Skeletal muscle cell (primary cell): Measurements from ENCODE around the gene TP53BP1.

Source experiments
- DNase-seq: peaks from one replicate; pipeline ENCODE4 v3.0.0-alpha.2; 2010; ENCODE audit warnings: low read depth
- H3K4me3 ChIP-seq: 2 replicates; pipeline ENCODE4 v1.5.1; 2011; ENCODE audit warnings: low read depth, mild to moderate bottlenecking, control low read depth, low read length, moderate library complexity

TP53BP1 gene

DNA sequence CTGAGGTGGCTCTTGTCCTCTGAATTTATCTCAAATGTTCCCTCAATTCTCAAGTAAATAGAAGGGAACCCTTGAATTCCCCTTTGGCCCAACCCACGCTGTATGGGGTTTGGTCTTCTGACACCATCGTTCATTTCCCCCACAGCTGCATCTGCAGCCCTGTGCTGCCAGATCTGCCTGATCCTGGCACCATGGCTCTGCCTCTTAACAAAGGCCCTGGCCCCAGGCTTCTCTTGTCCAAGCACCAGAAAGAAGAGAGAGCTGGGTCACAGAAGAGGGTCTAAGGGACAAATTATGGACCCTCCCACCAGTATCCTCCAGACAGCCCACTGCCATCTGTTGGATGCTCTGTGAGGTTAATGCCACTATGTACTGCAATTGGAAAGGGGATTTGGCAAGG lies 26.2 kb upstream of the TP53BP1 start:
- peak overlapping the region; percentile 62 for H3K4me3 ChIP-seq
- no peak for DNase-seq

DNA sequence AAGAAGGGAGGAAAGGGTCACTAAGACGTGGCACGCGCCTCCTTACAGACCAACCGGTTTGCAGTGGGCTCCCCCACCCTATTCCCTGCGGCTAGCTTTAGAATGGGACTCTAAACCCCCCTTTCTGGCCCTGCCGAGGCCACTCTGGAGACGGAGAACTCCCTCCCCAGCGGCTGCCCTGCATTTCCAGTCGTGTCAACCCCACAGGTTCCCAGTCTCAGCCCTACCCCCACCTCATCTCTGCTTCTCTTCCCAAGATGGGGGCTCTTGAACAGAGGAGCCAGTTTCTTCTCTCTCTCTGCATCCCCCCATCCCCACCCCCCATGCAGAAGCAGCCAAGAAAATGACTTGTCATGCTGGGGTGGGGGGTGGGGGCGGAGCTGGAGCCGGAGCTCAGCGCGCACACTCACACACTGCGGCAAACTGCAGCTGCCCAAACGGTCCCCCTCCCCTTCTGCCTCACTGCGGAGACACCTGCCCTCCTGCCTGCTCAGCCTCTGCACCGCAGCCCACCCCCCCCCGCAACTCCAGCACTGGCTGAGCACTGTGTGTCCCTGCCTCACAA lies 25.3 kb upstream of the TP53BP1 start:
- DNase-seq, result peak; percentile 34
- peak overlapping the region; percentile 62 for H3K4me3 ChIP-seq

DNA sequence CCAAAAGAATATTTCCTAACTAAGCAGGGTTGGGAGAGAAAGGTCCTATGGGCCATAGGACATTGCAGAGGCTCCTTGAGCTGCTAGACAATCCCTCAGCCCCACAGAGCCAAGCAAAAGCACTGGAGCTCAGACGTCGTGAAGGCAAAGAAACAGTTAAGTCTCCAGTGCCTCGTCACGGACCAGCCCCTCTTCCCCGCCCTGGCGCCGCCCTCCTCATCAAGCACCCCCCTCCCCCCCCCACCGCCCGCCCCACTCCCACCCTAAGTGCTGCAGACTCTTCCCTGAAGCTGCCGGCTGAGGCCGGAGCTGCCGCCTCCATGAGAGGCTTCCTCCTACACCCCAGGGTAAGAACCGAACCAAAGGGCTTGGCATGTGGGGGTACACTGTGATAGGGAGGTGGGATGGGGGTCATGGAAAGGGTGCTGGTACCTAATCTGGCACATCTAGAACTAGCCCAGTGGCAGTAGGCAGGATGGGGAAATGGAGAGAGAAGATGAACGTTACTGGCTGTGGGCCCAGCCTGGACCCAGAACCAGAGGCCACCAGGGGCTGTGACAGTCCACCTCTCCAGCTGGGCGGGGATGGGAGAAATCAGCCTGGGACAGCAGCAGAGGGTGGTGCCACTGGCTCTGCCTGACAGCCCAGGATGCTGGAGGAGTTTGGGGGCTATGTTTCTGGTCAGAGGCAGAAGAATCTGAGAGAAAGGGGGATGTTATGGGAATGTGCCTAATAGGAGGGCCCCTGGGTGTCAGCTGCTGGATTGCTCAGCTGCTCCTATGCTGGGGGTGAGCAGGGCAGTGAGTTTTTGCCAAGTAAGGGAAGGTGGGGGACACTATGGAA lies 24.6 kb upstream of the TP53BP1 start, which contains the start of gene MAP1A:
Gene MAP1A, plus strand, starts transcription at position 255 of the 843 bp plus-strand sequence. CDS start 3,866 bp downstream, outside the sequence.
- peak; percentile 34 for DNase-seq
- H3K4me3 ChIP-seq, result peak within 1 kb of the TSS; percentile 62

DNA sequence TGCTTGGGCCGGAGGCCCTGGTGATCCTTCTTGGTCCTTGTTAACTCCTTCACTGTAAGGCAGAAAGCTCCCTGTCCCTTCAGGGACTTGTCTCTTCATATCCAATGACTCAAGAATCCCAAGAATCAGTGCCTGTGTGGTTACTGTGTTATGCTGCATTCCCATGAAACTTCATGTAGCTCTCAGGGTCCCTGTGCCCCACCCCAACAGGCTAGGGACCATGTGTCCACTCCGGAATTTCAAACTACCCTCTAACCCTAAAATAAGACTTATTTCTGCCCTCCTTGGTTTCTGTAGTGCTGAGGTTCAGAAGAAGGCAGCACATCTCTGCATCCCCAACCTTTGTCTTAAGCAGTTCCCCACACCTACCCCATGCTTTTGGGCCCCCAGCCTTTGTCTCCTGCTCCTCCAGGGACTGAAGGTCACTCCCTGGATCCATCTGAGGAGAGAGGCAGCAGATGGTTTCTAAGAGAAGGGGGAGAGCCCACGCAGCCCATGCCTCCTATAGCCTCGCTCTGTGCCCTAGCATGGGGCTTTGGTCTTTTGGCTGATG lies 23.9 kb upstream of the TP53BP1 start:
- H3K4me3 ChIP-seq, result peak overlapping the region; percentile 62

DNA sequence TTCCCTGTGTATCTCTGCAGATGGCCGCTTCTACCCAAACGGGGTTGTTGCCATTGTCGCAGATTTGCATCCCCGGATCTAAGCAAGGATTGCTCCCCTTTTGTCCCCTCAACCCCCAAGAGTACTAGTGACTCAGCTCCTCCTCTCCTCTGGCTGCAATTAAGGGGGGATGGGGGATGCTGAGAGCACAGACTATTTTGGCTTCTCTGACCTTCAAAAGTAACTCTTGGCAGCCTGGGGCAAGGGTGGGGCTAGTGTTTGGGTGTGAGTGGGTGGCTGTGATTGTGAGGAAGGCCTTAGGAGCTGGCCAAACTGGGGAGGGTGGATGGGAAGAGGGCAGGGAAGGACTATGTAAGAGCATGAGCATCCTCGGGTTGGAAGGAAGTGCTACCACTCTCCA lies 23.2 kb upstream of the TP53BP1 start:
- no peak for DNase-seq
- H3K4me3 ChIP-seq, result peak overlapping the region; percentile 62

More for the DNA sequence above, 23.9 kb upstream of the TP53BP1 start:
- DNase-seq, result peak; percentile 39

DNA sequence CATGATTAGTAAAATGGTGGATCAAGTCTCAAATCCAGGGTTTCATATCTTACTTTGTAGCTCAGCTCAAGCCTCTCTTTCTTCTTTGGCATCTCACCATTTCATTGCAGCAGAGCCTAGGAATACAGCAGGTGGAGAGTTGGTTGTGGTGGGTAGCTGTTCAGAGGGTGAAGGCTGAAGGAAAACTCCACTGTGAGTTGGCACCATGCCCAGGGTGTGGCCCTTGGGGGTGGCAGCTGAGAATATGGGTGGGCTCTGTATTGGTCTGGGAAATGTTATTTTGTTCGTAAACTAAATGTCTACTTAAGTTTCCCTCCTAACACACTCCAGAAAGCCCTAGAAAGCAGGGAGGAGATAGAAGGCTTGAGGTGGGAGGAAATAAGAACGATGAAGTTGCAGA lies 22.8 kb upstream of the TP53BP1 start:
- no peak overlapping the region for H3K4me3 ChIP-seq
- DNase-seq, result no peak

DNA sequence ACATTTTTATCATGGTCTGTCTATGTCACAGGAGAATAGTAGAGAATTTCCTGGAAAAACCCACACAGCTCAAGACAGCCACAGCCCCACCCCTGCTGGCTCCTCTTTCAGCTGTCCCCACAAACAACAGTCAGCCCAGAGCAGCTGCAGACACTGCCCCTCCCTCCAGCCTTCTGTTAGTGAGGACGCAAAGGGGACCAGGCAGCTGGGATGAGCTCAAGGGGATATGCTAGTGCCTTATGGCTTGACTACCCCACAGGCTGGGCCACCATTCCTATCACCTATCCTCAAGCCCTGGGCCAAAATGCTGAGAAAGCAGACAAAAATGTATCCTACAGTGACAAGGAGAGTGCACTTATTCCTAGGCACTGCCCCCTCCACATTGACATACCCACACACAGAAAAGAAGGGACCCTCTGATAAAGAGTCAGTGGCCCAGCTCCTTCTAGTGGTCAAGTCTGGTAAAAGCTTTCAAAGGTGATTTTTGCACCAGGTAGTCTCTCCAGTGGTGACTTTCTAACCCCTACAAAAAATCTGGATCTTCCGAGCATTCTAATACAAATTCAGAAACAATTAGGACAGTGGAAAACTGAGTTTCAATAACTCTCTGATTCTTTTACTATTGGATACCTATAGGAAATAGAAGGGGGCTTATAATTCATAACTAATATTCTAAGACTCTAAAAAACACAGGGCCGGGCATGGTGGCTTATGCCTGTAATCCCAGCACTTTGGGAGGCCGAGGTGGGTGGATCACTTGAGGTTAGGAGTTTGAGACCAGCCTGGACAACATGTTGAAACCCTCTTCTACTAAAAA lies 21.5 kb upstream of the TP53BP1 start:
- H3K4me3 ChIP-seq, result no peak overlapping the region
- DNase-seq, result peak; percentile 38

DNA sequence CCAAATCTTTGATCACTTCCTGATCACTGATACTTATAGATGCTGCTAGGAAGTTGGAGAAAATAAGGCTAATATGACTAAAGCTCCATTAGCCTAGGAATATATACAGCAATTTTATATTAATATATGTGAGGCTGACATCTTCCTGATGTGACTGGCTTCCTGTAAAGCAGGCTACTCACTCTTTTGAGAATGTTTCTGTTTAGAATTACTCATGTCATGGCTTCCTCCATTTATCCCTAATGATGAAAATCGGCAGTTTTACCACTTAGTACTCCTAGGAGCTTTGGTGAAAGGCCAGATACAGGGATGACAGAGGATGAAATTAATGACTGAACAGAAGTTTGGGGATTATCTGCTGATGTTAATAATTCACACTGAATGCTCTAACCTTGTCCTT lies 20.6 kb upstream of the TP53BP1 start:
- DNase-seq, result no peak
- H3K4me3 ChIP-seq, result no peak overlapping the region

DNA sequence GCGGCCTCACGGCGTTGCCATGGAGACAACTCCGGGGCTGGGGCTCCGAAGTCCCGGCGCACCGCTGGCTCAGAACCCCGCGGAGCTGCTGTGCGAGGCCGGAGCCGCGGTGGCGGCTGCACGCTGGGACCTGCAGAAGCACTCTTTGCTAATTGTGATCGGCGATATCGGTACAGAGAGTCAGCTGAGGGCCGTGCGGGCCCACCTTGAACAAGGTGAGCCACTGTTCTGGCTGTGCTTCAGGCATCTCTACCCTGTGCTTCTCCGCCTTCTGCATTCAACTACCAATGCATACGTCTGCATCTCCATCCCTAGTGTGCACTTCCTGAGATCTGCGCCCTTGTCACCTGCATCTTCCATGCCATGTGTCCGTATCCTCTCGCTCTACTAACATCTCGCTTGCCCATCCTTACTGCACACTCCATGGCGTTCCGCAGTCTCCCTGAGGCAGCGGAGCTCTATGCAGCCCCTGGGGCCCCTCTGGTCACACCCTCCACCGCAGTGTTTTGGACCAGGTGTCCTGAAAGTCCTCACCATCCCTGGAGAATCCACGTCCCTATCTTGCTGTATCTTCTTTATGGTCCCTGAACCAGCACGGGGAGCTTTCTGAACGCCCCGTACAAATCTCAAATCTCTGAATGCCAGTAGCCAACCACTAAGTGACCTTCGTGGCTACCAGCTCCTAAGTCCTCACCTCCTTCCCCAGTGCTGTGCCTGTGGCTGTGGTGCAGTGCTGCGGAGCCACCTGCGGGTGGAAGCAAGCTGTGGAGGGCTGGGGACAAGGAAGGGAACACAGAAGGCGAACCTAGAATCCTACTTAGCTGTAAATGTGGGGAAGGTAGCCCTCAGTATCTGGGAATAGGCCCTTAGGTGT lies 18.3 kb upstream of the TP53BP1 start:
- DNase-seq, result no peak
- peak overlapping the region; percentile 60 for H3K4me3 ChIP-seq

DNA sequence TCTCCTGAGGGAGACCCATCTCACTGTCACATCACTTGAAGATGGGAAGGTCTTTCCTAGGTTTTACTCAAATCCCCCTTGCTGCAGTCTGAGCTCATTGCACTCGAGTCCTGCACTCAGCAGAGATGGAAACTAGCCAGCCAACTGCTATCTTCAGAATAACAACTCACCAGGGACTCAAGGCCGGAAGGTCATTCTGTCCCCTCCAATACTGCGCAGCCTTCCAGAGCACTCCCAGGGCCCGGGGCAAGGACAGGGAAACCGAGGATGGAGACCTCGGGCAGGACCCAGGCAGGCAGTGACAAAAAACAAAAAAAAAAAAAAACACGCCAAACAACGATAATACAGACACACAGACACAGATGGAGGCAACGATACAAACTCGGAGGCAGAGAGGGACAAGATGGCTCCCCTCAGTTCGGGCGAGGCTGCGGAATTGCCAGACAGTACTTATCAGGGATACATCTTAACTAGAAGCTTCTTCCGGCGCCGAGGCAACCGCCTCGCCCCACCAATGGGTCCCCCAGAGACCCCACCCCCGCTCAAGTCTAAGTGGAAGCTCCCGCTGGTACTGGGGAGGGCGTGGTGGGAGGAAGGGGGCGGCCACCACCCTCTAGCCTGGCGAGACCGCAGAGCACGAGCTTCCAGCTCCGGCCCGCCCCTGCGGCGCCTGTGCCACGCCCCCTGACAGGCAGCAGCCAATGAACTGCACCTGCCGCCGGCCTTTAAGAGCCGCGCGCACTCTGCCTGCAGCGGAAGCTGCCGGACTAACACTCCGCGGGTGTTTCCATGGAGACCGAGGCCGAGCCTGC lies 17.4 kb upstream of the TP53BP1 start:
- peak overlapping the region; percentile 60 for H3K4me3 ChIP-seq
- peak; percentile 97 for DNase-seq

DNA sequence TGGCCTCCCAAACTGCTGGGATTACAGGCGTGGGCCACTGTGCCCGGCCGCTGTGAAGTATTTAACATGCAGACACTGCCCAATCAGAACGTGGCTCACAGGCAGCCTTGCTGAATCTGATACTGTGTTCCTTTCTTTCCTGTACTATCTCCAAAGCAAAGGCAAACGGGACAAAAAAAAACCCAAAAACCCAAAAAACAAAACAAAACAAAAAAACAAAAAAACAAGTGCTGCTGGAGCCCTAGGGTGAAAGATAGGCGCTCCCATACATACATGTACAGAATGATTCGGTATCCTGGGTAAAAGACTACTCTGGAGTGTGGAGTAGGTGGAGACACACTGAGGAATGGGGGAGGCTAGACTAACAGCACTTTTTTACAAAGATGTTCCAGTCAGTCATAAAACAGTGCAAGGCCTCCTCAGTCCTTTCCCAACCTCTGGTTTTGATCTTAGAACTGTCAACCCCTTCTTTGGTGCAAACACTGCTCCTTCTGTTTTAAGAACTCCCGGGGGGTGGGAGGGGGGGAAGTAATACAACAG lies 16.8 kb upstream of the TP53BP1 start:
- peak overlapping the region; percentile 60 for H3K4me3 ChIP-seq
- DNase-seq, result no peak

DNA sequence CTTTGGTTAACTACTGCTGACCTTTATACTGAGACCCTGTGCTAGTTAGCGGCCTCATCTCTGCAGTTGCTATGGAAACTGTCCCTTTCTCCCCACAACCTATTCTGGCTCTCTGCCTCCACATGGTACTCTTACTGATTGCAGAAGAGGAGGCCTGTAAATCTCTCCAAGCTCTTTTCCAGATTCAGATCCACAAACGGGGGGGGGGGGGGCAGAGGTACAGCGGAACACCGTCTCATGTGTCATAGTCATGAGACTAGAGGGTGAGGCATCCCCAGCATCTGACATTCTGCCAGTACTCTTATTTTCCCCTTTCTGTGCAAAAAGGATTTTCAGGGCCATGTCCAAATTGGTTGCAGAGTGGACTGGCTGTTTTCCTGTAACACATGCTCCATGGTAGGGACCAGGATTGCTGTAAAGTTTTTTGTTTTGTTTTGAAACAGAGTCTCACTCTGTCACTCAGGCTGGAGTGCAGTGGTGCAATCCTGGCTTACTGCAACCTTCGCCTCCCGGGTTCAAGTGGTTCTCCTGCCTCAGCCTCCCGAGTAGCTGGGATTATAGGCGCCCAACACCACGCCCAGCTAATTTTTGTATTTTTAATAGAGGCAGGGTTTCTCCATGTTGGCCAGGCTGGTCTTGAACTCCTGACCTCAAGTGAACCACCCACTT lies 16.2 kb upstream of the TP53BP1 start:
- no peak overlapping the region for H3K4me3 ChIP-seq
- no peak for DNase-seq

DNA sequence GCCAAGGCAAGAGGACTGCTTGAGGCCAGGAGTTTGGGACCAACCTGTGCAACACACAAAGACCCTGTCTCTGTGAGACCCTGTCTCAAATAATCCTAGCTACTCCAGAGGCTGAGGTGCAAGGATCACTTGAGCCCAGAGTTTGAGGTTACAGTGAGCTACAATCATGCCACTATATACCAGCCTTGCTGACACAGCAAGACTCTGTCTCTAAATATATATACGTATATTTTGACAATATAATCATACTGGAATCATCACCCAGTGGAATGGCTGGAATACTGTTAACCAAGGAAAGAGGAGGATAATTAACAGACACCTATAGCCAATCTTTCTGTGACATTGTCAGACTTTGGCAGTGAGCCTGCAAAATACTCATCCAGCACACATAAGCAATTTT lies 15.5 kb upstream of the TP53BP1 start:
- no peak for DNase-seq

DNA sequence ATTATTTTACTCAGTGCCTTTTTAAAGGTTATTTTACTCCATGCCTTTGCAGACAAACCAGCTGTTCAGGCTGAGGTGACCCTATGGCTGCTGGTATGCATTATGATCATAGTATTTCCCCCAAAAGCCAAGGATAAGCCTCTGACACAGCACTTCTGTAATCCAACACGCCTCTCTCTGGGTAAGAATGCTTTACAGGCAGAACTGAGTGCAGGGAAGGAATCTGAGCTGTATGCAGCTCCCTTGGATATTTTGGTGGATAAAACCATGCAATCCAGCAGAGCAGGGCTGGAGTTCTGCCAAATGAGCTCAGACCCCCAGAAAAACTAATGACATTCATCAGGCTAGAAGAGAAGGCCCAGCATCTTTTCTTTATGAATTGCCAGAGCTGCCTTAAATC lies 12.8 kb upstream of the TP53BP1 start:
- no peak overlapping the region for H3K4me3 ChIP-seq
- peak; percentile 77 for DNase-seq

More for the DNA sequence above, 15.5 kb upstream of the TP53BP1 start:
- no peak overlapping the region for H3K4me3 ChIP-seq

DNA sequence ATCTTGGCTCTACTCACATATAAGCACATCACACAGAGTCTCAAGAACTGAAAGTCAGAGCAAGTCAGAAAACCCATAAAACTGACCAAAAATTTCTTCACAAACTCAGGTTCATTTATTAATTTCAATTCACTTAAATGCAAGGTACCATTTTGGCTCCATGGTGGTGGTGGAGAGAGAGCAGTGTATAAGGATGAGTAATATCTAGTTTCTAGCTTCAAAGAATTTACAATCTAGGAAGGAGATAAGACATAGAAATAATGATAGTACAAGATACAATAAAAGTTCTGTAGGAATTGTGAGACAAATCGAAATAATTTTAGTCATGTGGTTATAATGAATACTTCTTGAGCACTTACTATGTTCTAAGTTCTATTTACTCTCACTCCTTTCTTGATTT lies 6.7 kb upstream of the TP53BP1 start:
- no peak overlapping the region for H3K4me3 ChIP-seq
- no peak for DNase-seq

DNA sequence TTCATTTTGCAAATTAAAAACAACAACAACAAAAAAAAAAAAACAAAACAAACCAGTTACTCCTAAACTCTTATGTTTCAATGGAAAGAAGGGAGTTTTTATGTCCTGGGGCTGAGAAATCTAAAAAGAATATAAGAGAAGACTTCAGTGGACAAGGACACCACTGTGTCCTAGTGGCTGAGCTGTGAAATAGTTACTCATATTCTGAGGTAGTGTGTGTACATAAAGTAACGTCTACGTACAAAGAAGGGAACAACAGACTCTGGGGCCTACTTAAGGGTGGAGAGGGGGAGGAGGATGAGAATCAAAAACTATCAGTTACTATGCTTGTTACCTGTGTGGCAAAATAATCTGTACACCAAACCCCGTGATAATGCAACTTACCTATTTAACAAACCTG lies 6.0 kb upstream of the TP53BP1 start:
- no peak for DNase-seq
- H3K4me3 ChIP-seq, result no peak overlapping the region

DNA sequence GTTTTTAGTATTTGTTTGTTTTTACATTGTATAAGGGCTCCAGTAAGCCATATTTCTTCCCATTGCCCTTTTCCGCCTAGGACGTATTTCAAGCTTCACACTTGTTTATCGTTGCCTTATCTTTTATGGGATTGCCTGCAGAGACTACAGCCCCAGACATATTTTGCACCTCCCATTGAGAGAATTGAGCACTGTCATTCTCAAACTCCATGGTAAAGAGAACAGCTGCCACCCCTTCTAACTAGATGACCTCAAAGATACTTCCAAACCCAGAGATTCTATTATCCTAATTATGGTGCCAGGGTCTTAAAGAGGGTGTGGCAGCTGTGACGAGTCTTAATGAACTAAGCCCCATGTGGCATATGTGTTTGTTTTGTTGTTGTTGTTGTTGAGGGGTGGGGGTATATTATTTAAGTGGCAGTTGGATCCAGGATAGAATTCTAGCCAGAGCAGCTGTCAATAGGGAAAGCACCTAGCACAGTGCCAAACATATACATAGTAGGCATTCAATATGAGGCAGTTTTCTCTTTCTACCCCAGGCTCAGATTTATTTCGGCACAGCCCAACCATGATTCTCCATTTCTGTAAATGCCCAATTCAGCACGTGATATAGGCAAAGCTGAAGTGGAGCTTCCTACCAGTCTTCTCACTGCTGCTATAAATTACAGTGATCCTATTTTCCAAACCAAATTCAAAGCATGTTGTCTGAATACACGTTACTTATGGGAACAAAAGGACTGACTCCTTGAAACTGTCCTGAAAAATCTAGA lies 932 bp upstream of the TP53BP1 start:
- no peak for DNase-seq
- peak overlapping the region; percentile 87 for H3K4me3 ChIP-seq
